HFF-Myc (cell line): ENCODE results near the gene ARHGEF38.

Source experiments
- DNase-seq: peaks from one replicate; pipeline ENCODE4 v3.0.0-alpha.2; 2011; ENCODE audit warnings: low read depth; ENCODE audit errors: extremely low read depth
- H3K4me3 ChIP-seq: replicated peaks from 2 replicates; pipeline ENCODE4 v1.5.1; 2011; ENCODE audit warnings: low read depth, mild to moderate bottlenecking, control low read depth, low read length
- TF ChIP-seq, protein P1 (sequence below): IDR thresholded peaks from 2 replicates; pipeline ENCODE4 v1.5.1; 2012; ENCODE audit warnings: mild to moderate bottlenecking, low read depth, low read length, control low read depth; ENCODE audit errors: missing control alignments

Gene ARHGEF38

DNA sequence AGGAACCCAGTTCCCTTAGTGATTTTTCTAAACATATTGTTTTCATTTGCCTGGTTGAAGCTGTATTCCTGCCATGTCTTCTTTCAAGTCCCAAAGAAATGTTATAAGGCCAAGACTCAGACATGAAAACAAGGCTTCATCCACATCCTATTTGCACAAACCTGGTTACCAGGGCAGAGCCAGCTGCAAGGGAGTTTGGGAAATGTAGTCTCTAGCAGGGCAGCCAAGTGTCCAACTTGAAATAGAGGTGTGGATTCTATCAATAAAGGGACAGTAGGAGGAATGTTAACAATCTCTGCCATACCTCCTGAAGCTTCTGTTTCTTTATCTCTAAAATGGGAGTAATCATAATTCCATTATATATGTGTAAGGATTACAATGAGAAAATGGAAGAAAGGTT lies 99.5 kb downstream of the ARHGEF38 start:
- TF ChIP-seq, protein P1, sequence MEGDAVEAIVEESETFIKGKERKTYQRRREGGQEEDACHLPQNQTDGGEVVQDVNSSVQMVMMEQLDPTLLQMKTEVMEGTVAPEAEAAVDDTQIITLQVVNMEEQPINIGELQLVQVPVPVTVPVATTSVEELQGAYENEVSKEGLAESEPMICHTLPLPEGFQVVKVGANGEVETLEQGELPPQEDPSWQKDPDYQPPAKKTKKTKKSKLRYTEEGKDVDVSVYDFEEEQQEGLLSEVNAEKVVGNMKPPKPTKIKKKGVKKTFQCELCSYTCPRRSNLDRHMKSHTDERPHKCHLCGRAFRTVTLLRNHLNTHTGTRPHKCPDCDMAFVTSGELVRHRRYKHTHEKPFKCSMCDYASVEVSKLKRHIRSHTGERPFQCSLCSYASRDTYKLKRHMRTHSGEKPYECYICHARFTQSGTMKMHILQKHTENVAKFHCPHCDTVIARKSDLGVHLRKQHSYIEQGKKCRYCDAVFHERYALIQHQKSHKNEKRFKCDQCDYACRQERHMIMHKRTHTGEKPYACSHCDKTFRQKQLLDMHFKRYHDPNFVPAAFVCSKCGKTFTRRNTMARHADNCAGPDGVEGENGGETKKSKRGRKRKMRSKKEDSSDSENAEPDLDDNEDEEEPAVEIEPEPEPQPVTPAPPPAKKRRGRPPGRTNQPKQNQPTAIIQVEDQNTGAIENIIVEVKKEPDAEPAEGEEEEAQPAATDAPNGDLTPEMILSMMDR = no peak
- DNase-seq = no peak
- H3K4me3 ChIP-seq = no peak overlapping the region

DNA sequence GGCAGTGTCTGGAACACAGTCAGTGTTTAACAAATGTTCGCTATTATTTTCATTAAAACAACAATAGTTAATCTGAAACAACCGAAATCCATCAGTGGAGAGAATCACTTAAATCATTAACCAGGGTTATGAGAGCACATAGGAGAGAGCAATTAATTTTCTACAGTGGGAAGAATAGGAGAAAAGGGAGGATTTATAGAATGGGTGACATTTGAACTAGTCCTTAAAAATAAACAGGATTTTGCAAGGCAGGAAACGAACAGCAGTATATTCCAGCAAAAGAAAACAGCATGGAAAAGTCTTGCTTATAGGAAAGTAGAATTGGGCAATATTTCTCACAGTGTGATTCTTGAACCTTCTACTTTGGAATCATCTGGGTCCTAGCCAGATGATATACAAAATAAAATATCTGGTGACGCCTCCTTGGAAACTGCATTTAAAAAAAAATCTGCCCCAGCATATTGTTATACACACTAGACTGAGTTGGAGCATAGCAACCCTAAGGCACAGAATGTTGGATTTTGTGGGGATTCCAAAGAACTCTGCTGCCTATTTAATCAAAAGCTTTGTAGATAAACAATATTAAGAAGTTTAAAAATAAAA lies 100.0 kb downstream of the ARHGEF38 start:
- H3K4me3 ChIP-seq = no peak overlapping the region
- TF ChIP-seq, protein P1 = no peak
- no peak for DNase-seq

DNA sequence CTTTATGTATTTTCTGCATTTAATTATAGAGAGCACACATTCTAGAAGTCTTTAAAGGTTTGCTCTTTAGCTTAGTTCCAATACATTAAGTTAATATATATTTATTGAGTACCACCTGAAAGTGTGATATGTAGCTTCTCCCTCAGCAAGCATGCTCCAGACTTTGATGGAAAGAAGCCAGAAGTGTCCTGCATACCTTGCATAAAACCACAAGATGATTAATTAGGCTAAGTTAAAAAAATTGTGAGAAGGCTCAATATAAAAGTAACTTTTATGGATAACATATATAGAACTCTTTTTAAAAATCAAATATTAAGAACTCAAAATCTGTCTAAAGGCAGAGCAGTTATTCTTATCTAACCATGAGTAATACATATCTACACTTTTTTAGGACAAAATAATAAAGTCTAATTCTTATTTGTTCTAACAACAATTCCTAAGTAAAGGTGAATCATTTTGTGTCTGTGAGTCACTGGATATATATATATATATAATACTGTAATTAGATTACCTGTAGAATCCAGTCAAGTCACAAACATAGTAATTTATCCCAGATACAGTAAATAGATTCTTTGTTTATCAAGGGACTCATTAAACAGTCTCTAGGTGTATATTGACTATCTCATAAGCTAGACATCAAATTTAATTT lies 104.8 kb downstream of the ARHGEF38 start:
- no peak overlapping the region for H3K4me3 ChIP-seq
- TF ChIP-seq, protein P1 = no peak
- no peak for DNase-seq

DNA sequence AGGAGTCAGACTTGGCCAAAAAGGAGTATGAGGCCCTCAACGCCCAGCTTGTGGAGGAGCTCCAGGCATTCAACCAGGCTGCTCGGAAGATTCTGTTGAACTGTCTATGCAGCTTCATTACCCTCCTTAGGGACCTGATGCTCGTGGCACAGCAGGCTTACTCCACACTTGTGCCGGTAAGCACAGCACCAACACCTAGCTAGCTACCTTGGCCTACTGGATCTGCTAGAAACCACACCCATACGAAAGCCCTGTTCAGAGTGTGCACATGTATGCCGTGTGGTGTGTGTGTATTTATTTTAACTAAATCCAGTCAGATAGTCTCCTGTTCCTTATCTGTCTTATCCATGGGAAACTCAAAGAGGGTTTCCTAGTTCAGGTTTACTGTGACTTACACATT lies 106.8 kb downstream of the ARHGEF38 start:
- DNase-seq = no peak
- no peak overlapping the region for H3K4me3 ChIP-seq
- TF ChIP-seq, protein P1 = no peak

DNA sequence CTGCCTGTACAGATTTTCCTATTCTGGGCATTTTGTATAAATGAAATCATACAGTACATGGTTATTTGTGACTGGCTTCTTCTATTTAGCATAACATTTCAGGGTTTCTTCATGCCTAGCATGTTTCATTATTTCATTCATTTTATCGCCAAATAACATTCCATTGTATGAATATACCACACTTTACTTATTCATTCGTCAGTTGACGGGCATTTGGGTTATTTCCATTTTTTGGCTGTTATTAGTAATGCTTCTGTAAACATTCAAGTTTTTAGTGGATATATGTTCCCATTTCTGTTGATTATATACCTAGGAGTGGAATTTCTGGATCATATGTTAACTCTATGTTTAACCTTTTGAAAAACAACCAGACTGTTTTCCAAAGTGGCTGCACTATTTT lies 108.6 kb downstream of the ARHGEF38 start:
- TF ChIP-seq, protein P1 = no peak

DNA sequence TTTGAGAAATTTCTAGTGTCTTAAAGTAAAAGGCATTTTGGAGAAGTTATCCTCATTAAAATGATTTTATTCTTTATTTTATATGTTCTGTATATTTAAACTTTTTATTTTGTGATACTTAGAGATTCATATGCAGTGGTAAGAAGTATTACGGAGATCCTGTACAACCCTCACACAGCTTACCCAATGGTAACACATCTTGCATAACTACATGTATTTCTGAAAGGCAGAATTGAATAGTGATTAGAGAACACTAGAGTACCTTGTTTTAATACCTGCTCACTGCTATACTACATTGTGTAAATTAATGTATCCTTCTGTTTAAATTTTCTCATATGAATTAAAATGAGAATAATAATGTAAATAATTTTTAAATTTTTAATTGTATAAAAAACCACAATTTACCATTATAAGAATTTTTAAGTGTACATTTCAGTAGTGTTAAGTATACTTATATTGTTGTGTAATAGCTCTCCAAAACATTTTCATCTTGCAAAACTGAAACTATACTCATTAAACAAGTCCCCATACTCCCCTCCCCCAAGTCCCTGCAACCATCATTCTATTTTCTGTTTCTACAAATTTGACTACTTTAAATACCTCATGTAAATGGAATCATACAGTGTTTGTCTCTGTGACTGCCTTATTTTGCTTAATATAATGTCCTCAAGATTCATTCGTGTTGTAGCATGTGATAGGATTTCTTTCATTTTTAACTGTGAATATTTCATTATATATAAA lies 110.7 kb downstream of the ARHGEF38 start:
- H3K4me3 ChIP-seq = no peak overlapping the region
- no peak for DNase-seq
- TF ChIP-seq, protein P1 = no peak

More for the DNA sequence above, 108.6 kb downstream of the ARHGEF38 start:
- DNase-seq = no peak
- H3K4me3 ChIP-seq = no peak overlapping the region
